Right kidney (tissue), 1 donor: ENCODE measurements around the gene RPL10.
"Not testable (repeated sequence)": the region's sequence is repeated elsewhere in the genome, so short reads cannot be mapped to it uniquely, and the experiment has no call there.

Experiments used
- DNase-seq: peaks from one replicate; pipeline ENCODE4 v3.0.0-alpha.2; 2016

The RPL10 gene

GRCh38 chrX:154373340-154374306 lies 24.6 kb upstream of the RPL10 start:
- peak; percentile 70 for DNase-seq

- peak; percentile 61 for DNase-seq
These were observed 23.6 kb upstream of the RPL10 start, which contains the start of gene FLNA for GRCh38 chrX:154374313-154375155. FLNA (minus strand) TSS chrX:154374634; CDS start chrX:154371245, 3,389 bp downstream.

- no peak for DNase-seq
These were observed 23.0 kb upstream of the RPL10 start for GRCh38 chrX:154375156-154375504.

- no peak for DNase-seq
These were observed 21.4 kb upstream of the RPL10 start for GRCh38 chrX:154376774-154377173.

- peak; percentile 84 for DNase-seq
These were observed 19.9 kb upstream of the RPL10 start for GRCh38 chrX:154378059-154378798.

GRCh38 chrX:154378799-154379568 lies 19.2 kb upstream of the RPL10 start, which contains the start of gene EMD:
EMD (plus strand) TSS chrX:154379295; CDS start chrX:154379485, 190 bp downstream.
- DNase-seq = peak; percentile 88

GRCh38 chrX:154379569-154379951 lies 18.6 kb upstream of the RPL10 start:
- DNase-seq = no peak

- no peak for DNase-seq
These were observed 18.0 kb upstream of the RPL10 start for GRCh38 chrX:154380153-154380552.

- DNase-seq = no peak
These were observed 17.4 kb upstream of the RPL10 start for GRCh38 chrX:154380787-154381186.

- DNase-seq = no peak
These were observed 16.9 kb upstream of the RPL10 start for GRCh38 chrX:154381271-154381670.

- DNase-seq = no peak
These were observed 15.6 kb upstream of the RPL10 start for GRCh38 chrX:154382483-154383069.

- DNase-seq = no peak
These were observed 14.6 kb upstream of the RPL10 start for GRCh38 chrX:154383359-154384283.

- DNase-seq = no peak
These were observed 13.8 kb upstream of the RPL10 start for GRCh38 chrX:154384284-154384892.

GRCh38 chrX:154388094-154388493 lies 10.1 kb upstream of the RPL10 start:
- DNase-seq = not testable (repeated sequence)

GRCh38 chrX:154388649-154389048 lies 9.5 kb upstream of the RPL10 start:
- not testable (repeated sequence) for DNase-seq

GRCh38 chrX:154389812-154390747 lies 8.1 kb upstream of the RPL10 start:
- DNase-seq = not testable (repeated sequence)

GRCh38 chrX:154396363-154396762 lies 1.8 kb upstream of the RPL10 start:
- DNase-seq = not testable (repeated sequence)
